Astrocyte of the cerebellum (primary cell): ENCODE results near the gene MRPS6.

Source experiments
- DNase-seq: peaks from one replicate; pipeline ENCODE4 v3.0.0-alpha.2; 2011; ENCODE audit warnings: low read depth
- H3K4me3 ChIP-seq: 2 replicates; pipeline ENCODE4 v1.5.1; 2011; ENCODE audit warnings: mild to moderate bottlenecking, low read depth, low read length, moderate library complexity
- CTCF ChIP-seq: IDR thresholded peaks from 2 replicates; pipeline ENCODE4 v1.5.1; 2012; ENCODE audit warnings: low read length, low read depth, moderate library complexity, mild to moderate bottlenecking; ENCODE audit errors: missing control alignments
- in situ Hi-C: cut with HindIII; loops from 2 replicates; pipeline ENCODE4 v1.10.0; 2017; ENCODE audit warnings: low sequenced_read_pairs

The MRPS6 gene

GRCh38 chr21:34129039-34129891 is 55.9 kb downstream of the MRPS6 start:
- peak; percentile 70 for TF ChIP-seq CTCF
- in situ Hi-C loops: no loop called here
- DNase-seq: peak; percentile 88
- H3K4me3 ChIP-seq: peak overlapping the region; percentile 4

- H3K4me3 ChIP-seq: no peak overlapping the region
- TF ChIP-seq CTCF: no peak
- no peak for DNase-seq
- in situ Hi-C loops: no loop called here
These were observed 56.7 kb downstream of the MRPS6 start for GRCh38 chr21:34129901-34130715.

- TF ChIP-seq CTCF: no peak
- in situ Hi-C loops: no loop called here
- no peak for DNase-seq
- no peak overlapping the region for H3K4me3 ChIP-seq
These were observed 57.3 kb downstream of the MRPS6 start for GRCh38 chr21:34130716-34130985.

GRCh38 chr21:34131586-34131985 is 58.2 kb downstream of the MRPS6 start:
- in situ Hi-C loops: no loop called here
- TF ChIP-seq CTCF: no peak

GRCh38 chr21:34132202-34132601 is 58.8 kb downstream of the MRPS6 start:
- in situ Hi-C loops: no loop called here
- no peak overlapping the region for H3K4me3 ChIP-seq
- DNase-seq: no peak
- TF ChIP-seq CTCF: no peak

More at GRCh38 chr21:34131586-34131985, 58.2 kb downstream of the MRPS6 start:
- no peak overlapping the region for H3K4me3 ChIP-seq
- DNase-seq: no peak

- H3K4me3 ChIP-seq: no peak overlapping the region
- no peak for DNase-seq
- in situ Hi-C loops: no loop called here
- TF ChIP-seq CTCF: no peak
These were observed 59.5 kb downstream of the MRPS6 start for GRCh38 chr21:34132926-34133325.
